Activated naive CD4-positive, alpha-beta T cell treated with Interleukin-2 at 50 U/mL for 16 hours (primary cell): ENCODE data around the gene NSMCE4A.
"Not testable (repeated sequence)": the region's sequence is repeated elsewhere in the genome, so short reads cannot be mapped to it uniquely, and the experiment has no call there.

ENCODE experiments used
- DNase-seq: peaks from one replicate; pipeline ENCODE4 v3.0.0-alpha.2; 2020

Gene NSMCE4A

DNA sequence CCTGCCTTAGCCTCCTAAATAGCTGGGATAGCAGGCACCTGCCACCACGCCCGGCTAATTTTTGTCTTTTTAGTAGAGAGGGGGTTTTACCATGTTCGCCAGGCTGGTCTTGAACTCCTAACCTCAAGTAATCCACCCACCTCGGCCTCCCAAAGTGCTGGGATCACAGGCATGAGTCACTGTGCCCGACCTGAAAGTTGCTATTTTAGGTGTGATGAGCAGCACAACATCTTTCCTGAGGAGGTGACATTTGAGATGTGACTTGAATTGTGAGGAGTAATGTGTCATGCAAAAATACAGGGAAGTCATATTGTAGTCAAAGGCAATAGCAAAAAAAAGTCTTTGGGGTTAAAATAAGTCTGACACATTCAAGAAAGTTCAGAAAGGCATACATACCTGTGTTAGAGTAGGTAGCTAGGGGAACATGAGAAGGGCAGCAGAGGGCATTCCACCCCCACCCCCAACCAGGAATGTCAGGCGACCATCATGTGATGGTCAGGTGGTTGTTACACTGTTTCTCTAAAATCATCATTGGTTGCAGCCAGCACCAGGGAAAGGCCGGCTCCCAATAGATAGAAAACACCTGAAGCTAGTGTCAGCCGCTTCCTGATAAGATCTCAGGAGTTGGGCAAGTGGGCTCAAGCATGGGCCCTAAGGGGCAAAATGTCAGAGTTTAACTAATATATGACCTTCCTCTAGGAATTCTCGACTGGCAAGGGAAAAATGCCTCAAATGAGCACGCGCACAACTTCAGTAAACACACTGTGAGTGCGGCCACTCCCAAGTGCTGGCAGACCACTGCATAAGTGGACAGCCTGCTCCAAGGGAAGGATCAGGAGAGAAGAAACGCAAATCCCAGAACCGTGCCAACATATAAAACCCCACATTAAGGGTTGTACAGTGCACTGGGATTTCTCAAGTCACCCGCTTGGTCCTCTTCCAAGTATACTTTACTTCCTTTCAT lies 13.6 kb upstream of the NSMCE4A start, which contains the start of gene TACC2:
Gene TACC2, plus strand, starts transcription at position 803 of the 964 bp plus-strand sequence. CDS start 32,819 bp downstream, outside the sequence.
- no peak for DNase-seq

DNA sequence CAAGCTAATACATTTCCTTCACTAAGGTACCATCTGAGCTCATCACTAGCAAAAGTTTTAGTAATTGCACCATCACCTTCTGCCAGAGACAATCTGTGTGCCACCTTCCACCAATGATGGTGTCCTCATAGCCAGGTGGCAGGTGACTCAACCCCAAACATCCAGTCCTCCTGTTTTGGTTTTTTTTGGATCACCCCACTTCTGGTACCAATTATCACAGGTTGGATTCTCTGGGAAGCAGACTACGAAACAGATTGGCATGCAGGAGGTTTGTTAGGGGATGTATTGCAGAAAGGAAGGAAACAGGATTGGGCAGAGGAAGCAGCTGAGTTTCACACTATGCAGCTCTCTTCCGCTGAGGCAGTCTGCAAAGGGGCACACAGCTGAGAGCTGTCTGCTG lies 9.4 kb upstream of the NSMCE4A start:
- DNase-seq = no peak

DNA sequence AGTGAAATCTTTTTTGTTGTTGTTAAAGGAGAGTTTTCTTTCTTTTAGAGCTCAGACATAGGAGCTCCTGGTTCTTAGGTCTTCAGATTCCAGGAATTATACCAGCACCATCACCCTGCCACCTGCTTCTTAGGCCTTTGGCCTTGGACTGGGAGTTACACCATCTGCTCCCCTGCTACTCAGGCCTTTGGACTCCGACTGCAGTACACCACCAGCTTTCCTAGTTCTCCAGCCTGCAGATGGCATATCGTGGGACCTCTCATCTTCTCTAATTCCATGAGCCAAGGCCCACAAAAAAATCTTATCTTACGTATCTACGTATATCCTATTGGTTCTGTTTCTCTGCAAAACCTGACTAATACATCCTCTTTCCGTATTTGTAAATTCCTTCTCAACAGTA lies 8.8 kb upstream of the NSMCE4A start:
- DNase-seq = no peak

DNA sequence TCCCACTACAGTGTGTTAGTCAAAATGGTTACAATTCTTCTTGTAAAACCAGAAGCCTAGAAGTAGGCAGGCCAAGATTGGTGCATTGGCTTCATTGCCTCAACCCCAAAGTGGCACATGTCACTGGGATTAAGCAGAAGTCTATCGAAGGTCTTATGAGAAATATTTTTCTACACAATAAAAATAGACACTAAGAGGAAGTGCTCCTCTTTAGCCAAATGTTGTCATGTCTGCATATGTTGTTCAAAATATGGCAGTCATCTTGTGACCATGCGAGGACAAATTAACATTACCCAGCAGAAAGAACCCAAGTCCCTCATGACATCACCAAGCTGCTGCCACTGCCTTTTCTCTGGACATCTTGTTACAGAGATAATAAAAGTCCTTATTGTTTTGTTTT lies 6.3 kb upstream of the NSMCE4A start:
- no peak for DNase-seq

DNA sequence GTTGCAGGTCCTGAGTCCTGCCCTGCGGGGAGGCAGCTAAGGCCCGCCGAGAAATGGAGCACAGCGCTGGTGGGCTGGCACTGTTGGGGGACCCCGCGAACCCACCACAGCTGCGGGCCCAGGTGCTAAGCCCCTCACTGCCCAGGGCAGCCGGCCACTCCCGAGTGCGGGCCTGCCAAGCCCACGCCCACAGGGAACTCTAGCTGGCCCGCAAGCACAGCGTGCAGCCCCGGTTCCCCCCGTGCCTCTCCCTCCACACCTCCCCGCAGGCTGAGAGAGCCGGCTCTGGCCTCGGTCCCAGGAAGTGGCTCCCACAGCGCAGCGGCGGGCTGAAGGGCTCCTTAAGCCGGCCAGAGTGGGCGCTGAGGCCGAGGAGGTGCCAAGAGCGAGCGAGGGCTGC lies 3.5 kb upstream of the NSMCE4A start:
- DNase-seq = no peak

DNA sequence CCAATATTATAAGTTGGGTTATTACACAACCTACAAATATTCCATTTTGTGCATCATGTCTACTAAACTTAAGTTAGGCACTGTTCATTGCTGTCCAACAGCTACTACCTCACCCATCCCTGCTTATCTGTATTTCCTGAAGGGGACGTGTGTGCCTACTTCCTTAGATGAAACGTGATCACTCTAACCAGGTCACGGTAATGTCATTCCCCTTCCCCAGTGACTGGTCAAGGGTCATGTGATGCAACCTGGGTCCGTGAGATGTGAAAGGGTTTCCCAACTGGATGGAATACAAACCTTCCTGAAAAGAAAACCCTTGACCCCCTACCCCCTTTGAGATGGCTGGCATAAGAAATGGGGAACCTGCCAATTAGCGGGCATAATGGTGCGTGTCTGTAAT lies 1.6 kb upstream of the NSMCE4A start:
- DNase-seq = no peak

DNA sequence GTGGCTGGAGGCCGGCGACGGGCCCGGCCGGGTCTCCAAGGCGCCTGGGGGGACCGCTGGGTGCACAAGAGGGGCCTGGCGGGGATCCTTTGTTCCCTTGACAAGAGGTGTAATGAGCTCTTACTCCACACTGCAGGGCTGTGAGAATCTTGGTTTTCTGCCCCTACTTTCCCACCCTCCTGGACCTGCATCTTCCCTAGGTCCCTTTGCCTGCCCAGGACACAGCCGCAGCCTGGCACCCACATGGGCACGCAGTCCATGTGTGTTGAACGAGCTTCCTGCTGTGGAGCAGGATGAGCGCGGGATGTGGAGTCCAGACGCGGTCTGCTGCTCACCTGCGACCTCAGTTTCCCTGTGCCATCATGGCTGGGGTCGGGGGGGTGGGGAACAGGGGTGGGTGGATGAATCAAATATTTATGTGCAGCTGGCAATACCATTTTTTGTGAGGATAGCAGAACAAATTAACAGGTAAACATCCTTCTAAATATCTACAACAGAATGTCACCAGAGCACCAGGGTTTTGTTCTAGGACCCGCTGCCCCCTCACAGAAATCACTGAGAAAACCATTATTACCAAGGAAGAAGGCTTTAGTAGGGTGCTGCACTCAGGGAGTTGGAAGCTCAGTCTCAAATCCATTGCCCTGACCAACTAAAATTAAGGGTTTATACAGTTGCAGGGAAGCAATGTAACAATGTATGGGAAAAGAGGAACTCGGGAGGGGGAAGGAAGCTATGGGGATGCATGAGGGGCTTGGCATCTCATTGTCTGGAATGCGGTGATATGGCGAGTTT lies 474 bp upstream of the NSMCE4A start:
- DNase-seq = no peak

DNA sequence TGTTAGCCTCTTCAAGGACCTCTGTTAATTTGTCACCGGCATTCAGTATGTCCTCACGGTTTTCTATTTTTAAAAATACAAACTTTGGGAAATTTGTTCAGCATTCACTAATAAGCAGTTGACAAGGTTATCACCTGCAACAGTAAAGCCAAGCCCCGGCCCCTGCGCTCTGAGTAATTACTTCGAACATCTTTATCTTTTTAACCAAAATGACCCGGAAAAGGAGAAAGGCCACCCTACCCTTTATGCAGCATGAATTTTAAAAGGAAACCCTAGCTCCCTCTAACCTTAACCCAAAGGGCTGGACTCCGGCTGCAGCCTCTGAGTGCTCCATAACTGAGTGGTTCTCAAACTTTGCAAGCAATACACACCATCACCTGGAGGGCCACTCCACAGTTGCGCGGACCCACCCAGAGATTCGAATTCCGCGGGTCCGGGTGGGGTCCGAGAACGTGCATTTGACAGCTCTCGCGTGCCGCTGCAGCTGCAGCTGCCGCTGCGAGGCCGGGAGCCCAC lies 940 bp downstream of the NSMCE4A start:
- DNase-seq = no peak

DNA sequence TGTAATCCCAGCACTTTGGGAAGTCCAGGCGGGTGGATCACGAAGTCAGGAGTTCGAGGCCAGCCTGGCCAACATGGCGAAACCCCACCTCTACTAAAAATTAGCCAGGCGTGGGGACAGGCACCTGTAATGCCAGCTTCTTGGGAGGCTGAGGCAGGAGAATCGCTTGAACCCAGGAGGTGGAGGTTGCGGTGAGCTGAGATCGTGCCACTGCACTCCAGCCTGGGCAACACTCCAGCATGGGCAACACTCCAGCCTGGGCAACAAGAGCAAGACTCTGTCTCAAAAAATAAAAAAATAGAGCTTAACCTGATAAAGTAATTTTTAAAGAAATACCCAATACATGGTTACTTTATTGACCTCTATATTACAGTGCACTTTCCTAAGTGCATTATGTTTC lies 5.9 kb downstream of the NSMCE4A start:
- not testable (repeated sequence) for DNase-seq

DNA sequence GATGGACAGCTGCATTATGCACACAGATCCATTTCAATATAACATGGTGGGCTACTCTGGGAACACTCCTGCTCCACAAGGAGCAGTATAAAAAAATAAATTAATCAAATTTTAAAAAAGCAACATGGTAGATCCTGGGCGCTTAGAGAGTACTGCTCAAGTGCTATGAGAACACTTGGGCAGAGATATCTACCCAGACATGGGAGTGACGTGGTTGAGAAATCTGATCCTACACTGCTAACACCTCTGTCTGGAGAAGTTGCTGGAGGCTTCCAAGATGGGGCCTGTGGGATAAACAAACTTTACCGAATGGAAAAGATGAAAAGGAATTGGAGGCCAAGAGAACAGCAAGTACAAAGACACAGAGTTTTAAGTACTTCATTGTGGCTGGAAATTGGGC lies 9.0 kb downstream of the NSMCE4A start:
- no peak for DNase-seq

DNA sequence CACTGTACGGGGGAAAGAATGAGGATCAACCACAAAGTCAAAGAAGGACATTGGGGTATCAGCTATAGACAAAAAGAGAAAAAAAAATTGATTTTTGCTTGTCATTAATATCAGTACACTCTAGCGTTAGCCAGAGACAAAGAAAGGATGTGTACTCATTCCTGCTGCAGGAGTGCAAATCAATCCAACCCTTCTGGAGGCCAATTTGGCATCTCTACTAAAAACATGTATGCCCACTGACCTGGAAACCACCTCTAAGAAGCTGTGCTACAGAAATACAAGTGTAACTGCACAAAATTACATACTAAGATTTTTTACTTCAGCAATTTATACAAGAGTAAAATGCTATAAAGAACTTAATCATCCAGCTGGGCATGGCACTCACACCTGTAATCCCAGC lies 13.6 kb downstream of the NSMCE4A start:
- no peak for DNase-seq

DNA sequence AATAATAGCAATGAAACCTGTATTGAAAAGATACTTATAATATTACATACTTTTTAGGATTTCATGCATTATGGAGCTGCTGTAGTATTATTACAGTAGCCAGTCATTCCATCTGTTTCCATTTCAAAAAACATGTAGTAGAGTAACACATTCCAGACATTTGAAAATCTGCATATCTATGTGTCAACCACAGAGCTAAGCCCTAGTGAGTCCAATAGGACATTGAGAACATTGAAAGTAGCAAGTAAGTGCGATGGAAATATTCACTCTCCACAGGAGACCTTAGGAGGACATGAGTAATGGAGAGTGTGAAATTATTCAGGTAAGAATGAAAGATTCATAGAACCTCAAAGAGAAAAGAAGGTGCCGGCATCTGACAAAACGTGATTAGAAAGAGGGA lies 15.3 kb downstream of the NSMCE4A start:
- DNase-seq = no peak

DNA sequence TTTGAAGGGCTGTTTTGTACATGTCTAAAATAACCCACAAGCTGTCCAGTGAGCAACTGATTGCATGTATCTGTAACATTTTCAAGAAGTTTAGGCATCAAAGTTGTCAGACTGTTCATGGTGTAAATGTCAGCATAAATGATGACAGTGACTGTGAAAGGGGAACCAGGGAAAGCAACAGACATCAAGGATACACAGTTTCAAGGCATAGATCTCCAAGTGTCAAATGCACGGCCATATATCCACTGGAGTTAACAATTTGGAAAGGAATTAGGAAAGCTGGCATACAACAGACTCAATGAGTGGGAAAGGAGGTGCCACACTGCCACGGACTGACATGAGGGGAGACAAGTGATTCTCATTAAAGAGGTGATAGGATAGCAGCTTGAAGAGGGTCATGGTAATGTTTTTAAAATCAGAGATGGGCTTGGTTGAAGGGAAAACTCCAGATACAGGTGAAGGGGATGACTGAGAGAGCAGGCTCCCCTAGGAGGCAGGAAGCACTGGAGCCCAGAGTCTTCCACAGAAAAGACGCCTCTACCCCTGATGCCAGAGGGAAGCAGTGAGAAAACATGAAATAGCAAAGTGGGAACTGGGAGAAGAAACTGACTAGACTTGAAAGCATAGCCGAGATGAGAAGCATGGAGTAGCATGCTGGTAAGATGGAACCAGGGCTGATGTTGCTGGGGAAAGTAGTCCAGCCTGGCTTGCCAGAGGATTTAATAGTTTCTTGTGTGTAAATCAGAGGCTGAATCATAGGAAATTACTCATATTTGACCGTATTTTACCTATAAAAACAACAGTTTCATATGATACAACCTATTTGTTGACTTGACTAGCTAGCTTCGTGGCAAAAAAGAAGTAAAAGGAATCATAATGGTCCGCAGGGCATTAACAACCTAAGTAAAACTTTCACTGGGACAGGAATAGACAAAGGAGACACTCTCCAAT lies 18.6 kb downstream of the NSMCE4A start:
- DNase-seq = no peak

DNA sequence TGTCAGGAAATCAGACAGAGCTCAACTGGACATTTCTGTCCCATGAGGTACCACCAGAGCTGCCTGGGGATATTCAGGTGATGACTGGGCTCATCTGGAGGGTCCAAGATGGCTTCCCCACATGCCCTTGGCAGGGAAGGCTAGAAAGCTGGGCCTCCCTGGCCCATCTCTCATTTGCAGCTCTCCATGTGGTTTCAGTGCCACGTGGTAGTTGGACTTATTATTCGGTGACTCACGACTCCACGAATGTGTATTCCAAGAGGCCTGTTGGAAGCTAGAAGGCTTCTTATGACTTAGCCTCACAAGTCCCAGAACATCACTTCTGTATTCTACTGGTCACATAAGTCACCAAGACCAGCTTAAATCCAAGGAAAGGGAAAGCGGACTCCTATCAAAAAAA lies 22.8 kb downstream of the NSMCE4A start:
- DNase-seq = no peak

DNA sequence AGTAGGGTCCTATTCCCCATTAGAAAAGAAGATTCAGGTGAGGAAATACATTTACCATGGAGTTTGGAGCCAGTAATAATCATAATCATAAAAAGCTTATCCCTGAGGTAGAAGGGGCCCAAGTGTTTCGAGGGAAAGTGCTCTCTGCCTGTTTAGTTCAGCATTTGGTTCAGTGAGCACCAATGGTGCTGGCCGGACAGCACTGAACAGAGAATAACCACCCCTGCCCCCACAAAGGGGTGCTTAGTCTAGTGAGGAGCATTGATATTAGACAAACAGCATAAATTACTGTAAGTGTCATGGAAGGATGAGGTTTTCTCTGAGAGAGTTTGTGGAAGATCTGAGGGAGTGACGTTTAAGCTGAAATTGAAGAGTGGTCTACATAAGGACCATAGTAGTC lies 25.6 kb downstream of the NSMCE4A start:
- no peak for DNase-seq

DNA sequence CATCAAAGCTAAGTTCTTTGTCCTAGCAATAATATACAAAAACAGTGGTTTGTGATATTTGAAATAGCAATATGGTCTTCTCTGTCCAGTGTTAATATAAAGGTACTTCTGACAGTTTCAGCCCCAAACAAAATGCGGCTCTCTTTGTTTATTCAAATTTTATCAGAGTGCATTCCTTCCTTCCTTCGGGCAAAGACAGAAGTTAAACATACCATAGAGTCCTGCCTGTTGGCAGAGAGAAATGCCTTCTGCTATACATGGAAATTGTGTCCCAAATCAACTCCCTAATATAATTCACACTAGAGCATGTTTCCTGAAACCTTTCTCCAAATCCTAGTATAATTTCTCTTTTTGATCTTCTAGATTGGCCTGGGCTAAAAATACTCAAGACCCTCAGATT lies 26.0 kb downstream of the NSMCE4A start:
- DNase-seq = no peak

DNA sequence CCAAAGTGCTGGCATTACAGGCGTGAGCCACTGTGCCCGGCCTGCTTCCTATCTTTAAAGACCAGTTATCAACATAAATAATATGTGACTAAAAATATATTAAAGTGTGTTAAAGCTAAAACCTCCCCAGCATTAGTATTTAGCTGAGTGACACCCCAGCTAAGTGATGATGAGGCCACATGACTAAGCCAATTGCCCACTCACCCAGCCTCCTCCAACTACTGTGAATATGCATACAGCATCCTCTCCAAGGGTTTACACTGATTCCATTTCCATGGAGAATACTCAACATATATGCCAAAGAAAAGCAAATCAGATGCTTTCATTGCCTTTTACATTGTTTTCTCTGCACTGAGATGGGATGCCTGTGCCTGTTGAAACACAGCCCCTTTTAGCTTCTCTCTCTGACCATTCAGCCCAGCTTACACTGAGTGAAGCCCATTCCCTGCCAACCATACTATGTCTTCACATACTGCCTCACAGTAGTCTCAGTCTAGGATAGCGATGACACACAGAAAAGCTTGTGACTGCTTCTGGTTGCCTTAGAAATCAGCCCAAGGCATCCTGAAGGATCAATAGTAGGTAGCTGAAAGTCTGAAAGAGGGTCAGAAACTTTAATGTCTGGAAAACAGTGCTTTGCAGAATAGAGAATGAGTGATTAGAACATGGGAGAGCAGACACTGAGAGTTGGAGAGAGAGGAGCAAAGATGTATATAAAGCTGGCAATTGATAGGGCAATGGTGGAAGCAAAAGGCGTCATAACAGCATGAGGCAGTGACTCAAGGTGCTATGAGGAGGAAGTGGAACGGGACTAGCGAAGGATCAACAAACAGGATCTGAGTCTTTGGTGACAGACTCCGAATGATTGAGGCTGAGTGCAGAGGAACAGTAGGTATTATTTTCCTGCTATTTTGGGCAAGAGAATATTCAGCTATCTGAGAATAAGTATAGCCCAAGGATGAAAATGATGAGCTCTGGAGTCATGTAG lies 27.4 kb downstream of the NSMCE4A start:
- no peak for DNase-seq

DNA sequence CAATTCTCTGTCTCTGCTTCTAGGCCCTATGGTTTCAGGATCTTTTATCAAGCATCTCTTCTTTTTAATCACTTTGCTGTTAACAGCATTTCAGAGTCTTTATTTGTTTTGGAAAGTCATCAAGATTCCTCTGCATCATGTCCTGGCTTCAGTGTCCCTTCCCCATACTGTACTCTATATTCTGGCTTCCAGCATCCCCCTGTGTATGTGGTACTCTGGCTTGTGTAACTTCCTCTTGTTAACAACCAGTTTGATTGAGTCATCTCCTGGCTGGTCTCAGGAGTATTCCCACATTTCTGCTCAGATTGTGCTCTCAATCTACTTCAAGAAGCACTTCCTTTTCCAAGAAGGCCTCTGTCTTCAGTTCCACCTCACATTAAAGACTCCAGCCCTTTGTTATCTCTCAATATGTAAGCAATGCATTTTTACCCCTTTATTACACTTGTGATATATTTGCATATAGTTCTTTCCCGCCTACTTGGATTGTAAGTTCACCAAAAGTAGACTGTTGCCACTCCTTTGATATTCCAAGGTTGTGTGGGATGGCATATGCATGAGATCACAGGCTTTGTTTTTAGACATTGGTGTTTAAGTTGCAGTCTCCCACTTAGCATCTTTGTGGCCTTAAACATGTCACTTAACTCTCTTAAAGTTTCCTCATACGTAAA lies 32.1 kb downstream of the NSMCE4A start:
- DNase-seq = no peak

DNA sequence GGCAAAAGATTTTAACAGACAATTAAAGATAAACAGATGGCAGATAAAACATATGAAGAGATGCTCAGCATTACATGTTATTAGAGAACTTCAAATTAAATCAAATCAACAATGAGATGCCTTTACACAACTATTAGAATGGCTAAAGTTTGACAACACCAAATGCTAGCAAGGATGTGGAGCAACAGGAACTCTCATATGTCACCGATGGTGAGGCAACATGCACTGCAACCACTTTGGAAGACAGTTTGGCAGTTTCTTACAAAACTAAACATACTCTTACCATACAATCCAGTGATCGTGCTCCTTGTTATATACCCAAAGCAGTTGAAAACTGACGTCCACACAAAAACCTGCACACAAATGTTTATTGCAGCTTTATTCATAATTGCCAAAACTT lies 33.5 kb downstream of the NSMCE4A start:
- no peak for DNase-seq

DNA sequence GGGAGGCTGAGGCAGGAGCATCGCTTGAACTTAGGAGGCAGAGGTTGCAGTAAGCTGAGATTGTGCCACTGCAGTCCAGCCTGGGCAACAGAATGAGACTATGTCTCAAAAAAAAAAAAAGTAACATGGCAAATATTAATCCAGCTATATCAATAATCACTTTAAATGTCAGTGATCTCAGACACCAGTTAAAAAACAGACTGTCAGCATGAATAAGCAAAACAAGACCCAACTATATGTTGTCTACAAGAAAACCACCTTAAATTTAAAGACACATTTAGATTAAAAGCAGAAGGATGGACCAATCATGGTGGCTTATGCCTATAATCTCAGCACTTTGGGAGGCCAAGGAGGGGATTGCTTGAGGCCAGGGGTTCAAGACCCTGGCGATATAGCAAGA lies 38.7 kb downstream of the NSMCE4A start:
- no peak for DNase-seq

DNA sequence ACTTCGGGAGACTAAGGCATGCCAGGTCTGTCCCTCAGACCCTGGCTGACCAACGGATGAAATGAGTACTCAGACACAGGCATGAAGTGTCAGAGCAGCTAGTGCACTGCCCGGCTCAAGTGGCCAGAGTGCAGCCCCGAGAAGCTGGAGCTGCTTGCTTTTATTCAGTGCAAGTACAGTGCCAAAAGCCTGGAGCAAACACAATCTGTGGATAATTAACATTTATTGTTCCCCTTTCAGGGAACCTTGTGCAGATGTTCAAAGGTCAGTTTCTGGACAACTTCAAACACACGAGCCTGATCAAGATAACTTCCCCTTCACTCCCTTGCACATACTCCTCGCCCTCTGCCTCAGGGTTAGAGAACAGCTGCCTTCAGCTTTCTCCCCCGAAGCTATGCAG lies 39.3 kb downstream of the NSMCE4A start:
- DNase-seq = no peak
